Left lobe of liver (tissue), 2 donors: Measurements from ENCODE around the gene TMEM200B. TPM values are rescaled to one million over a fixed set of nuclear protein-coding genes. Genes with fewer than 3 reads are reported as not detected.
"Not testable (repeated sequence)": the region's sequence is repeated elsewhere in the genome, so short reads cannot be mapped to it uniquely, and the experiment has no call there.

ENCODE experiments used
- ATAC-seq: fragments of 200-7000 bp; cut with Tn5 transposase; one replicate; pipeline ENCODE4 v1.9.1; 2020; ENCODE audit warnings: mild to moderate bottlenecking, moderate library complexity
- DNase-seq: peaks from one replicate; pipeline ENCODE4 v3.0.0-alpha.2; 2020; ENCODE audit warnings: low spot score
- total RNA-seq: library from RNA; stranded (reverse); gene quantifications from one replicate; pipeline ENCODE4 v1.2.1, GENCODE V29; 2021
- donor health status: DM: no; HTN: no; CAD: no; lungs with moderate emphysema.
- donor health status: DM: no; HTN: yes; CAD: no.

The TMEM200B gene
- total RNA-seq, 1 donor from 2014 or later, result 2.0 TPM

GRCh38 chr1:29136391-29136915 is 12.8 kb upstream of the TMEM200B start:
- ATAC-seq (peak; percentile 93), DNase-seq (peak; percentile 89)

GRCh38 chr1:29134695-29135028 is 11.0 kb upstream of the TMEM200B start:
- DNase-seq, result no peak
- ATAC-seq, result no peak

GRCh38 chr1:29133861-29134694 is 10.4 kb upstream of the TMEM200B start:
- no peak for ATAC-seq
- no peak for DNase-seq

GRCh38 chr1:29131056-29131455 is 7.4 kb upstream of the TMEM200B start:
- not testable (repeated sequence) for ATAC-seq, DNase-seq

- no peak for ATAC-seq
- no peak for DNase-seq
These were observed 6.2 kb upstream of the TMEM200B start for GRCh38 chr1:29129916-29130315.

GRCh38 chr1:29128739-29129138 is 5.0 kb upstream of the TMEM200B start:
- ATAC-seq (peak; percentile 47), DNase-seq (no peak)

GRCh38 chr1:29126198-29126597 is 2.5 kb upstream of the TMEM200B start:
- no peak for DNase-seq
- ATAC-seq, result no peak

- no peak for DNase-seq
- no peak for ATAC-seq
These were observed 2.1 kb upstream of the TMEM200B start for GRCh38 chr1:29125788-29126187.

- no peak for ATAC-seq
- no peak for DNase-seq
These were observed 1.5 kb upstream of the TMEM200B start for GRCh38 chr1:29125237-29125641.

- peak; percentile 63 for ATAC-seq
- peak; percentile 68 for DNase-seq
These were observed 898 bp upstream of the TMEM200B start for GRCh38 chr1:29124366-29125236.

- ATAC-seq, result peak; percentile 31
These were observed 433 bp downstream of the TMEM200B start for GRCh38 chr1:29123053-29123886.

GRCh38 chr1:29122682-29123052 is 1.0 kb downstream of the TMEM200B start:
- DNase-seq, result no peak
- ATAC-seq, result peak; percentile 29

More at GRCh38 chr1:29123053-29123886, 433 bp downstream of the TMEM200B start:
- no peak for DNase-seq

GRCh38 chr1:29121936-29122681 is 1.6 kb downstream of the TMEM200B start:
- ATAC-seq (peak; percentile 8), DNase-seq (no peak)

- no peak for DNase-seq
- no peak for ATAC-seq
These were observed 2.2 kb downstream of the TMEM200B start for GRCh38 chr1:29121516-29121935.

- no peak for DNase-seq
- ATAC-seq, result no peak
These were observed 2.7 kb downstream of the TMEM200B start for GRCh38 chr1:29120947-29121485.

- DNase-seq, result no peak
- no peak for ATAC-seq
These were observed 3.3 kb downstream of the TMEM200B start for GRCh38 chr1:29120367-29120766.

GRCh38 chr1:29119121-29119929 is 4.4 kb downstream of the TMEM200B start:
- no peak for DNase-seq
- no peak for ATAC-seq

GRCh38 chr1:29117381-29117780 is 6.3 kb downstream of the TMEM200B start:
- no peak for DNase-seq
- ATAC-seq, result peak; percentile 67

GRCh38 chr1:29114654-29115053 is 9.0 kb downstream of the TMEM200B start:
- no peak for ATAC-seq
- DNase-seq, result no peak
